GM15510 (cell line): Measurements from ENCODE around the gene MBNL3.

Experiments used
- POLR2A ChIP-seq: IDR thresholded peaks from 3 replicates; pipeline ENCODE4 v1.6.1; 2011; ENCODE audit warnings: borderline replicate concordance; ENCODE audit not compliant: insufficient read length; ENCODE audit errors: extremely low read depth

Gene MBNL3

GRCh38 chrX:132384301-132384700, 104.5 kb downstream of the MBNL3 start:
- no peak for TF ChIP-seq POLR2A

GRCh38 chrX:132382068-132382467, 106.8 kb downstream of the MBNL3 start:
- TF ChIP-seq POLR2A = no peak

DNA sequence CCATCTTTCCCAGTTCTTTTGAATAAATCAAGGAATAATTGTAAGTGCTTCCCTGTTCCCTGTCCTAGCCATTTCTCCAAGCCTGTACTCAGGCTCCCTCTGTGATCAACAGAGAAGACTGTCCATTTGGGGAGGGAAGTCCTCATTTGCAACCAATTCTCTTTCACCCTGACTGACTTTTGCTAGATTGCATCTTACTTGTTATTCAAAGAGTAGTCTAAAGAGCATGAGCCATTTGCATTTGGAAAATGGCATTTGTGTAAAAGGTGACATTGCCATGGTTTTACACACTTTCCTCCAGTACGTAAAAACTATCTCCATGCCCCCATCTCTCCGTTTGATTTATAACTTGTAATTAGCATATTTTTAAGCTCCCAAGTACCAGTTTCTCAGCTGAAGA, 110.6 kb downstream of the MBNL3 start:
- TF ChIP-seq POLR2A = no peak

DNA sequence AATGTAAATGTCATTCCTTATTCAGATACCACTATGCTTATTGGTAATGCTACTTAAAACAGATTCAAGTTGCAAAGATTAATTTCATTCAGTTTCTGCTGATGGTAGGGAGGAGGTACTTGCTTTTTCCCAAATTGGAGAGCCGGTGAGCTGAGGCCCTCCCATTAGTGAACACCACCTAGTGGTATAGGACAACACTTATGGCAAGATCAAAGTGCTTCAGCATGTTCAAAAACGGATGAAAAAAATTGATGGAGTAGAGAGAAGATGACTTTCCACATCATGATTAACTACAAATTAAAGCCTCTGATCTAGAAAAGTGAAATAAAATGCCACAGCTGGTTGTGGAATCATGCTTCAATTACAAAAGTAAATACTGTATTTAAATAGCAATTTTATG, 112.9 kb downstream of the MBNL3 start:
- TF ChIP-seq POLR2A = no peak

- no peak for TF ChIP-seq POLR2A
Observed at GRCh38 chrX:132373610-132374009, 115.2 kb downstream of the MBNL3 start.

DNA sequence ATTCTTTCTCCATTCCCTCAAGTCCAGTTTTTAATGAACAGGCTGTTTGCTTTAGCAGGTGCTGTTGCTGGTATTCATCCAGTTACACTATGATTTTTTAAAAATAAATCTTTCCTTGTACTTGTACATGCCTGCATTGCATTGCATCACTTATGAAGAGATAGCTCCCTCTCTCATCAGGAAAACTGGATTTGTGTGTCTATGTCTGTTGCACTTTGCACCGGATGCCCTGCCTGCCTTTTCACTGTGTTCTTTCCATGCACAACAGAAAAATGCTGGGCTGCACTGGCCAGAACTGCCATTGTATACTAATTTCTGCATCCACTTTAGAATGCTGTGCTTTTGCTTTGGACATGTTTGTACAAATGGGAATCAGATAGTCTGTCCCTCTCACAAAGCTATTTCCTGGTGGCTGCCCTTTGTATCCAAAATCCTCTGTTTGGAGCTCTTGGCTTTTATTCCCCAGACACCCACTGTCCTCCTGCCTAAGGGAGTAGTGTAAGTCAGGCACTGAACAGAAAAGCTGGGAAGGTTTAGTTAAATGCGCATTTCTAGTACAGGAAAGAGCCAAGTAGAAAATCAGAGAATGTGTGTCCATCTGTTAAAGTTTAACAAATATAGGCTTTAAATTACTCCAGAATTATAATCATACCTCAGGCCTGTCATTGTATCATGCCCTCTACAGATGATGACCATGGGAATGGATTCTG, 119.1 kb downstream of the MBNL3 start:
- no peak for TF ChIP-seq POLR2A

DNA sequence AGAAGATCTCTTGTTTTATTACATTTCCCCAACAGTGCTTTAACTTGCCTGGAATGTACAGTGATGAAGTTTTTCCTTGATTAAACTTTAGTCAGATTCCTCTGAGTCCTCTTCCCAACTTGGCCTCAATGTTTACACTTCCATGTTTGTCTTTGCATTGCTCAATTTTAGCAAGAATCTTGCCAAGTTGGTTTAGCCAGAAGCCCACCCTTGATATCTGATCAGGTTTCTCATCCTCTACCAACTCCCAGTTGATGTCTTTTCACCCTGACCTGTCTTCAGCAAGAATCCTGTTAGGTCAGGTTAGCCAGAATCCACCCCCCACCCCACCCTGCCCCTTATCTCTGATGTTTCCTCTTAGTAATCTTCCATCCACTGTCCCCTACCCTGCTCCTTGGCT, 120.9 kb downstream of the MBNL3 start:
- no peak for TF ChIP-seq POLR2A

GRCh38 chrX:132367314-132367713, 121.5 kb downstream of the MBNL3 start:
- TF ChIP-seq POLR2A = no peak

- TF ChIP-seq POLR2A = no peak
Observed at GRCh38 chrX:132365490-132365889, 123.3 kb downstream of the MBNL3 start.

- TF ChIP-seq POLR2A = no peak
Observed at GRCh38 chrX:132364313-132364712, 124.5 kb downstream of the MBNL3 start.

DNA sequence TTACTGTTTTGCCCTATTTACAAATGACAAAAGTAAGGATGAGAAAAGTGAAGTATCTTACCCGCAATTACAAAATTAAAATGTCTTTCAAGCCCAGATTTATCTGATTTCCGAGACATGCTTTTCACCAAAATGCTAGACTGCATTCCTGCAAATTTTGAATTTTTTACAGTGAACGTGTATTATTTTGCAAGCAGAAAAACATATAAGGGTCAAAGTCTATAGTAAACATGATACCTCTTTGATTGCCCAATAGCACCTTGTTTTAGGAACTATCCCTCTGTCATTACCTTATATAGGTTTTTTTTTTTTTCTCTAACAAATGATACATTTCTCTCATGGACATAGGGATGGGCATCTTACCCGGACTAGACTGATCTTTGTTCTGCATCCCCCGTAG, 135.4 kb downstream of the MBNL3 start:
- no peak for TF ChIP-seq POLR2A

- no peak for TF ChIP-seq POLR2A
Observed at GRCh38 chrX:132336172-132336571, 152.7 kb downstream of the MBNL3 start.

DNA sequence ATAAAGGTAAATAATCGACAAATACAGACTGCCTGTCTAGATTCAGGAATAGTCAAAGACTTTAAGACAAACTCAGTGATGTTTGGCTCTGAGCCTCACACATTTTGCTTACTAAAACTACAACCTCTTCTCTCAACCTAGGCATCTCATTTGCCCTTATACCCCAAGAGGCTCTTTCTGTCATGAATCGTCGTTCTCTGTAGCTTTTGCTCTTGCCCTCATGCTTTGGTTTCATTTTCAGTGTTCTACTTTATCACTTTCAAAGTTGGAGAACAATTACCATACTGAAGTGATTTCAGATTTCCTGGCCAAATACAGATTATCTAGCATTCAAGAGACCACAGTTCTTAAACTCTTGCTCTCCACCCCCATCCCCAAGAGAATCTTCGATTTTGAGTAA, 155.5 kb downstream of the MBNL3 start:
- TF ChIP-seq POLR2A = no peak

DNA sequence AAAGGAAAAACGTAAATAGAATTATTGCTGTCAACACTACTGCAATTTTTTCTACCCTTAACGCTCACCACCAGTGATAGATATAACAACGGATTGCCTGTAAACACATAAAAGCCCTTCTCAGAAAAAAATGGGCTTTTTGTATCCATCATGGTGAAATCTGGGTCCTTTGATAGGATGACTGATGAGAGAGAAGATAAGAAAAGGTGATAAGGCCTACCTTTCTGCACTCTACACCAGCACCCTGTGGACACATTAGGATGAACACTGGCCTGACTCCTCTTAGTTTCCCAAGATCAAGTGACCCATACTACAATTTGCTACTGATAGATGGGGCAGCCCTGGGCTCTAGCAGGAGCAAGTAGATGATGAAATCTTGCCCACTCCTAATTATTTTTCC, 157.3 kb downstream of the MBNL3 start:
- no peak for TF ChIP-seq POLR2A

DNA sequence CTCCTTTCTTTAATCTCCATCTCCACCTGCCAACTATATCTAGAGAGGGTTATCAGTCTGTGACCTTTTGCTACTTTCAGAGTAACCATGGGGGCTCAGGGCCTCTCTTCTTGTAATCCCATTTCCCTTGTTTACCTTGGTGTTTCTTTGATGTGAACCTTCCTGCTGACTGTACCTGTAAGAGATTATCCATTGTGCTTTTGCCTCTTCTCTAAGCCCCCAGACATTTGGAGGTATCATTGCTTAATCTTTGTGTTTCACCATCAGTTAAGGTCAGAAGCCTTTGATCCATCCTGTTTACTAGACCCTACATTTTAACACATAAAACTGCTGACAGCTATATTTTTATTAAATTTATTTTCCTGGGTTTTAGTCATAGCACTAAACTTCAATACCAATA, 157.8 kb downstream of the MBNL3 start:
- no peak for TF ChIP-seq POLR2A

GRCh38 chrX:132330156-132330729, 158.6 kb downstream of the MBNL3 start:
- no peak for TF ChIP-seq POLR2A
